K562 (cell line): ENCODE results near the gene TEX13C. TPM values are rescaled to one million over a fixed set of nuclear protein-coding genes. Genes with fewer than 3 reads are reported as not detected.

ENCODE experiments used
- ATAC-seq: fragments of 200-7000 bp; cut with Tn5 transposase; 3 replicates; pipeline ENCODE4 v1.9.1; 2020; ENCODE audit warnings: moderate library complexity
- Bru-seq: library from RNA; stranded (reverse); fragments of 400-500 nt; gene quantifications from one replicate; lab custom pipeline; 2021; lab: Mats Ljungman, UMichigan
- BruChase-seq, 2 experiments: library from RNA; stranded (reverse); fragments of 400-500 nt; gene quantifications; one replicate each; lab custom pipeline; 2021; lab: Mats Ljungman, UMichigan
- BruUV-seq: library from RNA; stranded (reverse); fragments of 400-500 nt; replicated peaks from 2 replicates; lab custom pipeline; 2021; lab: Mats Ljungman, UMichigan
- CTCF ChIA-PET: fragments of 300-600 bp; formaldehyde crosslinking; extraction: SDS; loops from one replicate; lab custom pipeline; 2021; ENCODE audit warnings: low intra/inter-chr PET ratio; lab: Yijun Ruan, JAX
- POLR2A ChIA-PET: fragments of 300-600, 350-650 bp; sonication (Branson Sonifier 250); formaldehyde crosslinking; extraction: SDS; loops from one replicate; lab custom pipeline; 2021; ENCODE audit warnings: antibody characterized with exemption, inconsistent platforms; lab: Yijun Ruan, JAX
- DNase-seq, 4 experiments: peaks; one replicate each; pipeline versions ENCODE4 v3.0.0 to v3.0.0-alpha.2; 2011 to 2018; ENCODE audit warnings: low spot score in 3 of 4, mixed read lengths in 3 of 4; ENCODE audit errors: extremely low read depth in 1 of 4
- FAIRE-seq: peaks from 2 replicates; lab custom pipeline; 2011; peaks lifted over from hg19 to GRCh38; lab: Jason Lieb, UNC
- H2AFZ ChIP-seq: 2 replicates; pipeline ENCODE4 v1.6.0; 2011; ENCODE audit warnings: low read depth, low read length, control low read depth, inconsistent platforms
- H3K27ac ChIP-seq: fragments of 200-600 bp; 3 replicates; pipeline ENCODE4 v1.8.0; 2011; ENCODE audit warnings: low read depth, mild to moderate bottlenecking, control low read depth, inconsistent platforms, low read length, moderate library complexity, mixed read lengths; ENCODE audit errors: extremely low read depth
- H3K27me3 ChIP-seq, 2 experiments: fragments of 300-600 bp in 1 of 2; 2 replicates in 1 of 2; 3 replicates in 1 of 2; pipeline versions ENCODE4 v1.6.0 to v1.8.0; 2011; ENCODE audit warnings: inconsistent platforms in 2 of 2, low read length in 2 of 2, mild to moderate bottlenecking in 1 of 2, mixed read lengths in 1 of 2, moderate library complexity in 1 of 2; ENCODE audit not compliant: control insufficient read depth in 2 of 2, insufficient read depth in 2 of 2
- H3K36me3 ChIP-seq: fragments of 300-600 bp; 3 replicates; pipeline ENCODE4 v1.8.0; 2011; ENCODE audit warnings: mild to moderate bottlenecking, low read length, inconsistent platforms; ENCODE audit not compliant: control insufficient read depth, insufficient read depth
- H3K4me1 ChIP-seq, 2 experiments: fragments of 200-600 bp in 1 of 2; replicated peaks in 1 of 2; 2 replicates in 1 of 2; 3 replicates in 1 of 2; pipeline versions ENCODE4 v1.5.1 to v1.8.0; 2011; ENCODE audit warnings: inconsistent platforms in 2 of 2, low read length in 2 of 2, mild to moderate bottlenecking in 1 of 2, mixed read lengths in 1 of 2, moderate library complexity in 1 of 2; ENCODE audit not compliant: control insufficient read depth in 2 of 2, insufficient read depth in 2 of 2
- H3K4me2 ChIP-seq: 2 replicates; pipeline ENCODE4 v1.6.1; 2011; ENCODE audit warnings: low read length, control low read depth, inconsistent platforms, mixed read lengths; ENCODE audit not compliant: insufficient read depth
- H3K4me3 ChIP-seq: fragments of 200-600 bp; sonication (generic), shearing (Covaris generic); 2 replicates; pipeline ENCODE4 v1.5.1; 2016; ENCODE audit warnings: control low read depth, inconsistent platforms
- H3K79me2 ChIP-seq: fragments of 200-600 bp; 3 replicates; pipeline ENCODE4 v1.8.0; 2011; ENCODE audit warnings: low read length, inconsistent platforms; ENCODE audit not compliant: control insufficient read depth, insufficient read depth
- H3K9ac ChIP-seq, 2 experiments: 2 replicates each; pipeline versions ENCODE4 v1.6.0 to v1.6.1; 2011; ENCODE audit warnings: low read depth in 2 of 2, low read length in 2 of 2, control low read depth in 1 of 2, inconsistent platforms in 1 of 2, mild to moderate bottlenecking in 1 of 2, mixed read lengths in 1 of 2; ENCODE audit not compliant: insufficient read depth in 1 of 2
- H3K9me1 ChIP-seq: one replicate; pipeline ENCODE4 v1.6.0; 2011; ENCODE audit warnings: inconsistent platforms, mild to moderate bottlenecking, low read length, moderate library complexity; ENCODE audit not compliant: control insufficient read depth, insufficient read depth
- H3K9me3 ChIP-seq: replicated peaks from 2 replicates; pipeline ENCODE4 v1.5.1; 2011; ENCODE audit warnings: low read depth, low read length, inconsistent platforms; ENCODE audit not compliant: control insufficient read depth, insufficient read depth
- H4K20me1 ChIP-seq: replicated peaks from 2 replicates; pipeline ENCODE4 v1.6.1; 2011; ENCODE audit warnings: low read length, inconsistent platforms, mixed read lengths; ENCODE audit not compliant: control insufficient read depth, insufficient read depth
- CEBPB ChIP-seq: fragments of 450-650 bp; IDR thresholded peaks from 2 replicates; pipeline ENCODE4 v1.6.1; 2016; ENCODE audit warnings: missing genetic modification characterization, missing compliant biosample characterization
- DPF2 ChIP-seq: fragments of 450-650 bp; IDR thresholded peaks from 2 replicates; pipeline ENCODE4 v1.6.1; 2016
- MTA2 ChIP-seq: fragments of 450-650 bp; IDR thresholded peaks from 2 replicates; pipeline ENCODE4 v1.6.1; 2016; ENCODE audit warnings: low read depth
- WGBS: fragments of 100-300 bp; shearing (Covaris generic); methylation state at CpG from one replicate; pipeline ENCODE4 v1.1.6; 2016; ENCODE audit warnings: low coverage, mixed read lengths; ENCODE audit not compliant: insufficient coverage; ENCODE audit errors: missing lambda C conversion rate; 5-methylcytosine and 5-hydroxymethylcytosine counted together
- in situ Hi-C: fragments of 300-500 bp; cut with MboI; formaldehyde crosslinking; loops from 4 replicates; pipeline ENCODE4 v1.15.0; 2018; ENCODE audit warnings: inconsistent platforms, mixed read lengths
- intact Hi-C: fragments of 100-400 bp; cut with micrococcal nuclease; formaldehyde crosslinking; loops from 2 replicates; pipeline ENCODE4 v1.14.2; 2022
- long read RNA-seq, 3 experiments: library from polyadenylated mRNA in 2 of 3; library from RNA in 1 of 3; unstranded in 2 of 3; stranded (forward) in 1 of 3; transcript quantifications; one replicate each; pipeline ENCODE4 v2.0.0, GENCODE V29; 2019 to 2022
- polyA minus RNA-seq, 3 experiments: library from RNA; depleted of rRNA, polyadenylated mRNA; stranded (reverse); fragments of >200 nt; gene quantifications; 2 replicates each; pipeline ENCODE4 v1.2.3, GENCODE V29; 2011
- polyA plus RNA-seq, 8 experiments: library from polyadenylated mRNA; depleted of rRNA in 4 of 8; stranded (reverse) in 5 of 8; unstranded in 3 of 8; fragments of >200 nt; fragmentation: Nextera tagmentation in 2 of 8; fragmentation: Illumina TruSeq in 1 of 8; extraction: Ambion mirVana in 2 of 8; extraction: Trizol in 1 of 8; gene quantifications; 2 replicates each; pipeline versions ENCODE4 v1.2.1 to v1.2.3, GENCODE V29; 2011 to 2014; ENCODE audit warnings: inconsistent platforms in 1 of 8, missing spikeins in 1 of 8
- total RNA-seq, 7 experiments: library from RNA; depleted of rRNA in 6 of 7; stranded (reverse); fragments of >200 nt in 6 of 7; fragmentation: Illumina TruSeq in 2 of 7; extraction: Trizol in 2 of 7; gene quantifications; 2 replicates each; pipeline versions ENCODE4 v1.2.1 to v1.2.3, GENCODE V29; 2011 to 2021; ENCODE audit warnings: low replicate concordance in 1 of 7

Gene TEX13C
- not detected in 2 replicates for total RNA-seq (2011; cell fraction: chromatin; rRNA removed; ENCODE audit: low replicate concordance)
- not detected in 2 replicates for total RNA-seq (2011; cell fraction: nucleolus; rRNA removed)
- total RNA-seq (2011; cell fraction: nucleoplasm; rRNA removed), result not detected in 2 replicates
- total RNA-seq (2014; rRNA removed), result not detected in 2 replicates
- not detected in 2 replicates for total RNA-seq (2014; rRNA removed; fragmentation: Illumina TruSeq; extraction: Trizol)
- total RNA-seq (2015; rRNA removed; fragmentation: Illumina TruSeq; extraction: Trizol), result not detected in 2 replicates
- not detected in 2 replicates for total RNA-seq (2021)
- polyA plus RNA-seq (2011; rRNA removed), result not detected in 2 replicates
- not detected in 2 replicates for polyA plus RNA-seq (2011; cell fraction: cytosol; rRNA removed)
- polyA plus RNA-seq (2011; cell fraction: nucleus; rRNA removed), result not detected in 2 replicates
- polyA plus RNA-seq (2012), result not detected in 2 replicates
- not detected in 2 replicates for polyA plus RNA-seq (2014; fragmentation: Illumina TruSeq; extraction: Trizol)
- polyA plus RNA-seq (2014; fragmentation: Nextera tagmentation; extraction: Ambion mirVana), result not detected
- not detected in 2 replicates for polyA plus RNA-seq (2014; rRNA removed)
- polyA minus RNA-seq (2011; rRNA and poly(A)+ RNA removed), result not detected in 2 replicates
- polyA minus RNA-seq (2011; cell fraction: cytosol; rRNA and poly(A)+ RNA removed), result not detected in 2 replicates
- not detected in 2 replicates for polyA minus RNA-seq (2011; cell fraction: nucleus; rRNA and poly(A)+ RNA removed)
- Bru-seq, nascent RNA, result not detected
- BruChase-seq, experiment 1, labeled RNA remaining after a 2-hour chase, result not detected
- BruChase-seq, experiment 2, labeled RNA remaining after a 6-hour chase, result not detected
- long read RNA-seq, experiment 1, result 0 reads
- long read RNA-seq, experiment 2, result 0 reads
- long read RNA-seq, experiment 3, result 0 reads

DNA sequence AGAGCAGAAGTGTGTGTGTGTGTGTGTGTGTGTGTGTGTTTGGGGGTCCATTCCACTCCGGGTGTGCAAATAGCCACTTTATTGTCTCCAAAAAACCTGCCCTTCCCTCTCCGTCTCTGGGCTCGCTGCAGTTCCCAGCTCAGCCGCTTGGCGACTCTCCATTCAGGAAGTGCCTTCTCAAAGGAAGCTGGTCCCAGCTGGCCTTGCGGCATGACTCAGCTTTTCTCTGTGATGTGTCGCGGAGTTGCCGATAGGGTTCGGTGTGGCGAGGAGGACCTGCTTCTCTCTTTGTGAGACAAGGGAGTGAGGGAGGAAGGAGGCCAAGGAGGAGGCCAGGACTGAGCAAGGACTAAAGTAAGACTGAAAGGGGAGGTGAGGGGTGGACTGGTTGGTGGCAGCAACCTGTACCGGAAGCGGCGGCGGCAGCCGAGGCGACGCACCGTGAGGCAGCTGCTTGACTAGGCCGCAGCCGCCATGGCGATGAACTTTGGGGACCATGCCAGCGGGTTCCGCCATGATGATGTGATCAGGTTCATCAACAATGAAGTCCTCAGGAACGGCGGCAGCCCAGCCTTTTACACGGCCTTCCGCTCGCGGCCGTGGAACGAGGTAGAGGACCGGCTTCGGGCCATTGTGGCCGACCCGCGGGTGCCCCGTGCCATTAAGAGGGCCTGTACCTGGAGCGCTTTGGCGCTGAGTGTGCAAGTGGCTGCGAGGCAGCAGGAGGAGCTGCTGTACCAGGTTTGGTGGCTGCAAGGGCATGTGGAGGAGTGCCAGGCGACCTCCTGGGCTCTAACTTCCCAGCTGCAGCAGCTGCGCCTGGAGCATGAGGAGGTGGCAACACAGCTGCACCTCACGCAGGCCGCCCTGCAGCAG, at the start of gene TEX13C:
Gene TEX13C, plus strand, starts transcription at position 226 of the 876 bp plus-strand sequence. Its CDS starts 249 bp downstream, at position 475.
- ATAC-seq (no peak), DNase-seq (no peak), FAIRE-seq (no peak)
- no peaks in the 10 kb centered on the region for H4K20me1 ChIP-seq
- H3K9ac ChIP-seq, result no peak within 1 kb of the TSS
- H3K27me3 ChIP-seq, result no peaks in the 10 kb centered on the region
- in situ Hi-C loops, result no loop called here
- H3K36me3 ChIP-seq, result no peaks in the 10 kb centered on the region
- TF ChIP-seq CEBPB (tag) (no peak), DPF2 (no peak), MTA2 (no peak)
- H3K4me1 ChIP-seq, result no peaks in the 10 kb centered on the region; a peak in 1 of 5 replicates
- no peak within 1 kb of the TSS for H2AFZ ChIP-seq
- CTCF ChIA-PET, result no interaction called here
- POLR2A ChIA-PET, result no interaction called here
- intact Hi-C loops, result no loop called here
- H3K9me1 ChIP-seq, result no peaks in the 10 kb centered on the region
- H3K4me3 ChIP-seq, result no peak within 1 kb of the TSS
- BruUV-seq, result no TSS peak
- H3K9me3 ChIP-seq, result no peaks in the 10 kb centered on the region
- H3K4me2 ChIP-seq, result no peak within 1 kb of the TSS
- no peak within 1 kb of the TSS for H3K27ac ChIP-seq
- WGBS, result 87% methylated on average over 12 of the region's 45 CpGs
- no peaks in the 10 kb centered on the region for H3K79me2 ChIP-seq
